HG03354 (cell line): Measurements from ENCODE around the gene BTBD9.

Experiments used
- ATAC-seq: cut with Tn5 transposase; IDR thresholded peaks from one replicate; pipeline ENCODE4 v1.9.1; 2021; ENCODE audit warnings: mild to moderate bottlenecking; ENCODE audit not compliant: unreplicated experiment, poor library complexity, severe bottlenecking

Gene BTBD9

GRCh38 chr6:38493931-38494547 lies 145.7 kb downstream of the BTBD9 start:
- no peak for ATAC-seq

- no peak for ATAC-seq
Measured at GRCh38 chr6:38492031-38492430, 147.7 kb downstream of the BTBD9 start.

- no peak for ATAC-seq
Measured at GRCh38 chr6:38489951-38490350, 149.8 kb downstream of the BTBD9 start.

GRCh38 chr6:38487423-38487822 lies 152.3 kb downstream of the BTBD9 start:
- no peak for ATAC-seq

- no peak for ATAC-seq
Measured at GRCh38 chr6:38485488-38485887, 154.2 kb downstream of the BTBD9 start.

- ATAC-seq, result no peak
Measured at GRCh38 chr6:38484656-38485055, 155.1 kb downstream of the BTBD9 start.

GRCh38 chr6:38483526-38483925 lies 156.2 kb downstream of the BTBD9 start:
- no peak for ATAC-seq

- ATAC-seq, result no peak
Measured at GRCh38 chr6:38482466-38482865, 157.3 kb downstream of the BTBD9 start.

- ATAC-seq, result no peak
Measured at GRCh38 chr6:38481851-38482250, 157.9 kb downstream of the BTBD9 start.

GRCh38 chr6:38481211-38481836 lies 158.4 kb downstream of the BTBD9 start:
- ATAC-seq, result no peak

- ATAC-seq, result no peak
Measured at GRCh38 chr6:38480036-38480435, 159.7 kb downstream of the BTBD9 start.

- ATAC-seq, result no peak
Measured at GRCh38 chr6:38479331-38479730, 160.4 kb downstream of the BTBD9 start.

- ATAC-seq, result no peak
Measured at GRCh38 chr6:38477680-38478260, 162.0 kb downstream of the BTBD9 start.

- ATAC-seq, result no peak
Measured at GRCh38 chr6:38476888-38477287, 162.8 kb downstream of the BTBD9 start.

- ATAC-seq, result no peak
Measured at GRCh38 chr6:38476141-38476540, 163.6 kb downstream of the BTBD9 start.

- no peak for ATAC-seq
Measured at GRCh38 chr6:38470548-38470947, 169.2 kb downstream of the BTBD9 start.

GRCh38 chr6:38467566-38467965 lies 172.2 kb downstream of the BTBD9 start:
- no peak for ATAC-seq

- no peak for ATAC-seq
Measured at GRCh38 chr6:38460186-38460585, 179.5 kb downstream of the BTBD9 start.

- no peak for ATAC-seq
Measured at GRCh38 chr6:38459291-38459690, 180.4 kb downstream of the BTBD9 start.

GRCh38 chr6:38453861-38454260 lies 185.9 kb downstream of the BTBD9 start:
- no peak for ATAC-seq
